WTC11 (cell line): Measurements from ENCODE around the gene FAM168B. TPM values are rescaled to one million over a fixed set of nuclear protein-coding genes. Genes with fewer than 3 reads are reported as not detected.
A peak's percentile ranks its signal among the peaks of the same experiment; 100 is the strongest.

Experiments used
- ATAC-seq: fragments of 200-7000 bp; cut with Tn5 transposase; 2 replicates; pipeline ENCODE4 v1.10.0; 2021; ENCODE audit warnings: mild to moderate bottlenecking, moderate library complexity
- CTCF ChIA-PET: fragments of 300-600 bp; sonication (Branson Sonifier 250); formaldehyde crosslinking; loops from one replicate; lab custom pipeline; 2021; ENCODE audit warnings: antibody characterized with exemption; lab: Charles Lee
- POLR2A ChIA-PET: fragments of 350-600 bp; sonication (Branson Sonifier 250); formaldehyde crosslinking; loops from one replicate; lab custom pipeline; 2021; ENCODE audit warnings: antibody characterized with exemption; lab: Charles Lee
- DNase-seq: peaks from one replicate; pipeline ENCODE4 v3.0.0; 2021; ENCODE audit warnings: low spot score
- H3K27ac Mint-ChIP-seq: 2 replicates; pipeline ENCODE4 v1.8.0; 2021; ENCODE audit warnings: mixed read lengths
- H3K27me3 Mint-ChIP-seq: 2 replicates; pipeline ENCODE4 v1.8.0; 2021; ENCODE audit warnings: low read depth, mild to moderate bottlenecking, moderate library complexity, mixed read lengths
- H3K36me3 Mint-ChIP-seq: 2 replicates; pipeline ENCODE4 v1.8.0; 2021; ENCODE audit warnings: mixed read lengths
- H3K4me1 Mint-ChIP-seq: 2 replicates; pipeline ENCODE4 v1.8.0; 2022; ENCODE audit warnings: mixed read lengths
- H3K4me3 Mint-ChIP-seq: 2 replicates; pipeline ENCODE4 v1.8.0; 2021; ENCODE audit warnings: mild to moderate bottlenecking, moderate library complexity, mixed read lengths
- H3K9me3 Mint-ChIP-seq: 2 replicates; pipeline ENCODE4 v1.8.0; 2021; ENCODE audit warnings: mixed read lengths
- CREB1 ChIP-seq: sonication (generic); formaldehyde crosslinking; IDR thresholded peaks from 2 replicates; pipeline ENCODE4 v1.8.0; 2023; ENCODE audit warnings: mild to moderate bottlenecking, missing genetic modification reagents
- ETV6 ChIP-seq: sonication (generic); formaldehyde crosslinking; IDR thresholded peaks from 2 replicates; pipeline ENCODE4 v1.8.1; 2022; ENCODE audit warnings: mild to moderate bottlenecking, missing genetic modification reagents
- FOXP1 ChIP-seq: sonication (generic); formaldehyde crosslinking; IDR thresholded peaks from 2 replicates; pipeline ENCODE4 v1.8.0; 2022; ENCODE audit warnings: missing genetic modification reagents, mild to moderate bottlenecking, moderate library complexity, borderline replicate concordance
- MYBL2 ChIP-seq: sonication (generic); formaldehyde crosslinking; IDR thresholded peaks from 2 replicates; pipeline ENCODE4 v1.8.1; 2023; ENCODE audit warnings: mild to moderate bottlenecking, moderate library complexity, missing genetic modification reagents
- NFE2L1 ChIP-seq: sonication (generic); formaldehyde crosslinking; IDR thresholded peaks from 2 replicates; pipeline ENCODE4 v1.8.1; 2023; ENCODE audit warnings: missing genetic modification reagents
- NR1H2 ChIP-seq: sonication (generic); formaldehyde crosslinking; IDR thresholded peaks from 2 replicates; pipeline ENCODE4 v1.9.0; 2021; ENCODE audit warnings: mild to moderate bottlenecking, moderate library complexity, missing genetic modification reagents
- PRRX2 ChIP-seq: fragments of 250-450 bp; sonication (Bioruptor Pico); IDR thresholded peaks from 2 replicates; pipeline ENCODE4 v1.8.0; 2021; ENCODE audit warnings: mild to moderate bottlenecking
- RORB ChIP-seq: fragments of 250-450 bp; sonication (Bioruptor Pico); IDR thresholded peaks from 2 replicates; pipeline ENCODE4 v1.9.0; 2021; ENCODE audit warnings: mild to moderate bottlenecking
- SP1 ChIP-seq: sonication (generic); formaldehyde crosslinking; conservative IDR thresholded peaks from 2 replicates; pipeline ENCODE4 v1.8.1; 2022; ENCODE audit warnings: missing genetic modification reagents
- TCF7 ChIP-seq: sonication (generic); formaldehyde crosslinking; IDR thresholded peaks from 2 replicates; pipeline ENCODE4 v1.8.0; 2022; ENCODE audit warnings: mild to moderate bottlenecking, low read depth, missing genetic modification reagents, moderate library complexity
- TEAD1 ChIP-seq: sonication (generic); formaldehyde crosslinking; IDR thresholded peaks from 2 replicates; pipeline ENCODE4 v1.8.0; 2022; ENCODE audit warnings: mild to moderate bottlenecking, missing genetic modification reagents
- TP53 ChIP-seq: sonication (generic); formaldehyde crosslinking; IDR thresholded peaks from 2 replicates; pipeline ENCODE4 v1.8.1; 2023; ENCODE audit warnings: mild to moderate bottlenecking, missing genetic modification reagents
- ZBTB21 ChIP-seq: sonication (generic); formaldehyde crosslinking; IDR thresholded peaks from 2 replicates; pipeline ENCODE4 v1.8.1; 2023; ENCODE audit warnings: mild to moderate bottlenecking, missing genetic modification reagents, borderline replicate concordance
- ZNF121 ChIP-seq: sonication (generic); formaldehyde crosslinking; IDR thresholded peaks from 2 replicates; pipeline ENCODE4 v1.8.0; 2023; ENCODE audit warnings: missing genetic modification reagents
- ZNF219 ChIP-seq: sonication (generic); formaldehyde crosslinking; IDR thresholded peaks from 2 replicates; pipeline ENCODE4 v1.8.0; 2023; ENCODE audit warnings: missing genetic modification reagents, mild to moderate bottlenecking, borderline replicate concordance
- ZNF671 ChIP-seq: fragments of 250-450 bp; sonication (Bioruptor Pico); IDR thresholded peaks from 2 replicates; pipeline ENCODE4 v1.8.0; 2021; ENCODE audit warnings: mild to moderate bottlenecking
- total RNA-seq: library from RNA; stranded (reverse); gene quantifications from 3 replicates; pipeline ENCODE4 v1.2.3, GENCODE V29; 2021
- TF ChIP-seq, protein P1 (sequence below): sonication (generic); formaldehyde crosslinking; IDR thresholded peaks from 2 replicates; pipeline ENCODE4 v1.8.1; 2023; ENCODE audit warnings: mild to moderate bottlenecking, moderate library complexity, missing genetic modification reagents
- TF ChIP-seq, protein P2 (sequence below): sonication (generic); formaldehyde crosslinking; IDR thresholded peaks from 2 replicates; pipeline ENCODE4 v1.8.0; 2022; ENCODE audit warnings: mild to moderate bottlenecking, missing genetic modification reagents
- TF ChIP-seq, protein P3 (sequence below): sonication (generic); formaldehyde crosslinking; IDR thresholded peaks from 2 replicates; pipeline ENCODE4 v1.8.1; 2023; ENCODE audit warnings: mild to moderate bottlenecking, missing genetic modification reagents, moderate library complexity
- TF ChIP-seq, protein P4 (sequence below): sonication (generic); formaldehyde crosslinking; IDR thresholded peaks from 2 replicates; pipeline ENCODE4 v1.8.0; 2022; ENCODE audit warnings: missing genetic modification reagents
- TF ChIP-seq, protein P5 (sequence below): sonication (generic); formaldehyde crosslinking; IDR thresholded peaks from 2 replicates; pipeline ENCODE4 v1.8.0; 2023; ENCODE audit warnings: missing genetic modification reagents
- TF ChIP-seq, protein P6 (sequence below): sonication (generic); formaldehyde crosslinking; IDR thresholded peaks from 2 replicates; pipeline ENCODE4 v1.8.1; 2022; ENCODE audit warnings: mild to moderate bottlenecking, missing genetic modification reagents, moderate library complexity, borderline replicate concordance

The FAM168B gene
- total RNA-seq, 1 experiment from 2014 or later = 63.9 TPM

DNA sequence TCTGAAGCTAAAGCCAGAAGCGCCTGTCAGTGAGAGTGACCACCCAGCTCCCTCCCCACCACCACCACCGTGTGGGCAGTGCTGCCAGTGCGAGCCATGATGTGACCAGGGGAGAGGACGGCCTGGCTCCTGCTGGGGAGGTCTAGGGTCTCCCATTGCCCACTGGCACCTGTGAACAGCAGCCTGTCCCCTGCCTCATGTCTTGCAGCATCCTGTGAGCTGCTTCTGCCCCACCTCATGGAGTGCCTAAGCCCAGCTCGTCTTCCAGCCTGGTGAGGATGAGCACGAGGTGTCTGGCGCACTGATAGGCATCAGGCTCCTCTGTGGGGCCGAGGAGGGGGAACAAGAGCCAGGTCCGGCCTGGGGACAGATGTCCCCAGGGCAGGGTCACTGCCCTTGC is 61.4 kb downstream of the FAM168B start:
- Mint-ChIP-seq H3K36me3 (no peaks in the 10 kb centered on the region), H3K4me3 (no peak overlapping the region), H3K27ac (no peak overlapping the region), H3K9me3 (peaks cover 10% of the 10 kb centered on the region), H3K4me1 (no peaks in the 10 kb centered on the region), H3K27me3 (peaks cover 34% of the 10 kb centered on the region)
- ATAC-seq (no peak), DNase-seq (no peak)
- ChIA-PET CTCF (interaction anchor here (0.5 to 1.7 kb wide), 5 partner anchors 9 to 212 kb away, joined by 3 to 5 read pairs (median 4); no protein-coding TSS in a partner anchor), POLR2A (no interaction called here)
- TF ChIP-seq TEAD1 (CRISPR knock-in tag) (no peak), ZBTB21 (CRISPR knock-in tag) (no peak), TP53 (CRISPR knock-in tag) (no peak), RORB (CRISPR knock-in tag) (no peak)

DNA sequence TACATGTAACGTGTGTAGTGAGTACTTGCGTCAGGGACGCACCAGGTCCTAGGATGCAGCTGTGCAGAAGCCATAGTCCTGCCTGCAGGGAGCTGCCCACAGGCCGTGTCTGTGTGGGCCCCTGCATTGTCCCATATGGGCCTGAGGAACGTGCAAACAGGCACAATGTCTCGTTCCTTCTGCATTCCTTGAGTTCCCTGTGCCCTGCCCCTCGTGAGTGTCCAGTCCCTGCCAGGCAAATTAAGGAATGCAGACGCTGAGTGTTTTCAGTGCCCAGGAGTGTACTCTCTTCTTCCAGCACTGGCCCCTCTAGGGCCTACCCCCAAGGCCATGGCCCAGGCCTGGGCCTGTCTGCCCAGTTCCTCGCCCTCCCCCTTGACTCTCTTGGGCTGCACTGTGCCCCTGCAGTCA is 61.8 kb downstream of the FAM168B start:
- Mint-ChIP-seq H3K27ac (no peak overlapping the region), H3K27me3 (peaks cover 30% of the 10 kb centered on the region), H3K4me1 (no peaks in the 10 kb centered on the region), H3K36me3 (no peaks in the 10 kb centered on the region), H3K9me3 (peaks cover 10% of the 10 kb centered on the region), H3K4me3 (no peak overlapping the region)
- TF ChIP-seq TCF7 (CRISPR knock-in tag) = no peak
- TF ChIP-seq ETV6 (CRISPR knock-in tag) = no peak
- no peak for TF ChIP-seq ZNF121
- TF ChIP-seq, protein P1, sequence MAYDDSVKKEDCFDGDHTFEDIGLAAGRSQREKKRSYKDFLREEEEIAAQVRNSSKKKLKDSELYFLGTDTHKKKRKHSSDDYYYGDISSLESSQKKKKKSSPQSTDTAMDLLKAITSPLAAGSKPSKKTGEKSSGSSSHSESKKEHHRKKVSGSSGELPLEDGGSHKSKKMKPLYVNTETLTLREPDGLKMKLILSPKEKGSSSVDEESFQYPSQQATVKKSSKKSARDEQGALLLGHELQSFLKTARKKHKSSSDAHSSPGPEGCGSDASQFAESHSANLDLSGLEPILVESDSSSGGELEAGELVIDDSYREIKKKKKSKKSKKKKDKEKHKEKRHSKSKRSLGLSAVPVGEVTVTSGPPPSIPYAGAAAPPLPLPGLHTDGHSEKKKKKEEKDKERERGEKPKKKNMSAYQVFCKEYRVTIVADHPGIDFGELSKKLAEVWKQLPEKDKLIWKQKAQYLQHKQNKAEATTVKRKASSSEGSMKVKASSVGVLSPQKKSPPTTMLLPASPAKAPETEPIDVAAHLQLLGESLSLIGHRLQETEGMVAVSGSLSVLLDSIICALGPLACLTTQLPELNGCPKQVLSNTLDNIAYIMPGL (CRISPR knock-in tag) = no peak
- TF ChIP-seq, protein P2, sequence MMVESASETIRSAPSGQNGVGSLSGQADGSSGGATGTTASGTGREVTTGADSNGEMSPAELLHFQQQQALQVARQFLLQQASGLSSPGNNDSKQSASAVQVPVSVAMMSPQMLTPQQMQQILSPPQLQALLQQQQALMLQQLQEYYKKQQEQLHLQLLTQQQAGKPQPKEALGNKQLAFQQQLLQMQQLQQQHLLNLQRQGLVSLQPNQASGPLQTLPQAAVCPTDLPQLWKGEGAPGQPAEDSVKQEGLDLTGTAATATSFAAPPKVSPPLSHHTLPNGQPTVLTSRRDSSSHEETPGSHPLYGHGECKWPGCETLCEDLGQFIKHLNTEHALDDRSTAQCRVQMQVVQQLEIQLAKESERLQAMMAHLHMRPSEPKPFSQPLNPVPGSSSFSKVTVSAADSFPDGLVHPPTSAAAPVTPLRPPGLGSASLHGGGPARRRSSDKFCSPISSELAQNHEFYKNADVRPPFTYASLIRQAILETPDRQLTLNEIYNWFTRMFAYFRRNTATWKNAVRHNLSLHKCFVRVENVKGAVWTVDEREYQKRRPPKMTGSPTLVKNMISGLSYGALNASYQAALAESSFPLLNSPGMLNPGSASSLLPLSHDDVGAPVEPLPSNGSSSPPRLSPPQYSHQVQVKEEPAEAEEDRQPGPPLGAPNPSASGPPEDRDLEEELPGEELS (CRISPR knock-in tag) = no peak
- TF ChIP-seq PRRX2 (CRISPR knock-in tag) = no peak
- TF ChIP-seq, protein P3, sequence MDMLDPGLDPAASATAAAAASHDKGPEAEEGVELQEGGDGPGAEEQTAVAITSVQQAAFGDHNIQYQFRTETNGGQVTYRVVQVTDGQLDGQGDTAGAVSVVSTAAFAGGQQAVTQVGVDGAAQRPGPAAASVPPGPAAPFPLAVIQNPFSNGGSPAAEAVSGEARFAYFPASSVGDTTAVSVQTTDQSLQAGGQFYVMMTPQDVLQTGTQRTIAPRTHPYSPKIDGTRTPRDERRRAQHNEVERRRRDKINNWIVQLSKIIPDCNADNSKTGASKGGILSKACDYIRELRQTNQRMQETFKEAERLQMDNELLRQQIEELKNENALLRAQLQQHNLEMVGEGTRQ (CRISPR knock-in tag) = no peak
- no peak for TF ChIP-seq CREB1 (CRISPR knock-in tag)
- no peak for TF ChIP-seq NFE2L1 (CRISPR knock-in tag)
- ChIA-PET CTCF (interaction anchor here (0.5 to 1.7 kb wide), 4 partner anchors 67 to 212 kb away, joined by 3 to 5 read pairs (median 4); no protein-coding TSS in a partner anchor), POLR2A (no interaction called here)
- ATAC-seq = no peak
- DNase-seq = no peak

DNA sequence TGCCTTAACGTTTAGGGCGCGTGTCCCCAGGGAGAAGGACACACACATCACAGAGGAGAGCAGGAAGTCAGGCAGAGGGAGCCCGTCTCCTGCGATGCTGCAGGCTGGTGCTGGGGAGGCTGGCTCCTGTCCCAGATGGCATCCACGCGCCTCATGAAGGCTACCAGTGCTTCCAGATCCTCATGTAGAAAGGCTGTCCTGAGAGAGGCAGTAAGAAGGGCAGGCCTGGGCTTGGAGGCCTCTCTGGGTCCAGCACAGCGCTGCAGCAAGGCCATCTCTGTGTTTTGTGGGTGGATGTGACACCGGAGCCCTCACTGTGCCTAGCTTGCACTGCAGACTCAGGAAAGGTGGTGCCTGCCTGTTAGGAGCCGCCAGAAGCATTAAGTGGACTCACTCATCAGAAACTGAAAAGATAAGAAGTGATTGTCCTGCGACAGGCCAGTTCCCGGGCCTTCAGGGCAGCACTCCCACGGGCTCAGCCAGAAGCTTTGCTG is 62.7 kb downstream of the FAM168B start:
- CTCF ChIA-PET = no interaction called here
- POLR2A ChIA-PET = no interaction called here
- Mint-ChIP-seq H3K9me3 (peaks cover 10% of the 10 kb centered on the region), H3K4me1 (no peaks in the 10 kb centered on the region), H3K27me3 (peaks cover 21% of the 10 kb centered on the region), H3K4me3 (no peak overlapping the region), H3K36me3 (no peaks in the 10 kb centered on the region), H3K27ac (peak overlapping the region; percentile 29; the same call in 1 of the 2 replicates)
- ATAC-seq (no peak), DNase-seq (no peak)
- no peak for TF ChIP-seq ZNF671 (CRISPR knock-in tag)
- TF ChIP-seq, protein P4, sequence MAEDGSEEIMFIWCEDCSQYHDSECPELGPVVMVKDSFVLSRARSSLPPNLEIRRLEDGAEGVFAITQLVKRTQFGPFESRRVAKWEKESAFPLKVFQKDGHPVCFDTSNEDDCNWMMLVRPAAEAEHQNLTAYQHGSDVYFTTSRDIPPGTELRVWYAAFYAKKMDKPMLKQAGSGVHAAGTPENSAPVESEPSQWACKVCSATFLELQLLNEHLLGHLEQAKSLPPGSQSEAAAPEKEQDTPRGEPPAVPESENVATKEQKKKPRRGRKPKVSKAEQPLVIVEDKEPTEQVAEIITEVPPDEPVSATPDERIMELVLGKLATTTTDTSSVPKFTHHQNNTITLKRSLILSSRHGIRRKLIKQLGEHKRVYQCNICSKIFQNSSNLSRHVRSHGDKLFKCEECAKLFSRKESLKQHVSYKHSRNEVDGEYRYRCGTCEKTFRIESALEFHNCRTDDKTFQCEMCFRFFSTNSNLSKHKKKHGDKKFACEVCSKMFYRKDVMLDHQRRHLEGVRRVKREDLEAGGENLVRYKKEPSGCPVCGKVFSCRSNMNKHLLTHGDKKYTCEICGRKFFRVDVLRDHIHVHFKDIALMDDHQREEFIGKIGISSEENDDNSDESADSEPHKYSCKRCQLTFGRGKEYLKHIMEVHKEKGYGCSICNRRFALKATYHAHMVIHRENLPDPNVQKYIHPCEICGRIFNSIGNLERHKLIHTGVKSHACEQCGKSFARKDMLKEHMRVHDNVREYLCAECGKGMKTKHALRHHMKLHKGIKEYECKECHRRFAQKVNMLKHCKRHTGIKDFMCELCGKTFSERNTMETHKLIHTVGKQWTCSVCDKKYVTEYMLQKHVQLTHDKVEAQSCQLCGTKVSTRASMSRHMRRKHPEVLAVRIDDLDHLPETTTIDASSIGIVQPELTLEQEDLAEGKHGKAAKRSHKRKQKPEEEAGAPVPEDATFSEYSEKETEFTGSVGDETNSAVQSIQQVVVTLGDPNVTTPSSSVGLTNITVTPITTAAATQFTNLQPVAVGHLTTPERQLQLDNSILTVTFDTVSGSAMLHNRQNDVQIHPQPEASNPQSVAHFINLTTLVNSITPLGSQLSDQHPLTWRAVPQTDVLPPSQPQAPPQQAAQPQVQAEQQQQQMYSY (CRISPR knock-in tag) = no peak
- TF ChIP-seq, protein P5, sequence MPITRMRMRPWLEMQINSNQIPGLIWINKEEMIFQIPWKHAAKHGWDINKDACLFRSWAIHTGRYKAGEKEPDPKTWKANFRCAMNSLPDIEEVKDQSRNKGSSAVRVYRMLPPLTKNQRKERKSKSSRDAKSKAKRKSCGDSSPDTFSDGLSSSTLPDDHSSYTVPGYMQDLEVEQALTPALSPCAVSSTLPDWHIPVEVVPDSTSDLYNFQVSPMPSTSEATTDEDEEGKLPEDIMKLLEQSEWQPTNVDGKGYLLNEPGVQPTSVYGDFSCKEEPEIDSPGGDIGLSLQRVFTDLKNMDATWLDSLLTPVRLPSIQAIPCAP (CRISPR knock-in tag) = no peak
- TF ChIP-seq FOXP1 (CRISPR knock-in tag) = no peak
- no peak for TF ChIP-seq SP1 (CRISPR knock-in tag)
- TF ChIP-seq, protein P6, sequence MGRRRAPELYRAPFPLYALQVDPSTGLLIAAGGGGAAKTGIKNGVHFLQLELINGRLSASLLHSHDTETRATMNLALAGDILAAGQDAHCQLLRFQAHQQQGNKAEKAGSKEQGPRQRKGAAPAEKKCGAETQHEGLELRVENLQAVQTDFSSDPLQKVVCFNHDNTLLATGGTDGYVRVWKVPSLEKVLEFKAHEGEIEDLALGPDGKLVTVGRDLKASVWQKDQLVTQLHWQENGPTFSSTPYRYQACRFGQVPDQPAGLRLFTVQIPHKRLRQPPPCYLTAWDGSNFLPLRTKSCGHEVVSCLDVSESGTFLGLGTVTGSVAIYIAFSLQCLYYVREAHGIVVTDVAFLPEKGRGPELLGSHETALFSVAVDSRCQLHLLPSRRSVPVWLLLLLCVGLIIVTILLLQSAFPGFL (CRISPR knock-in tag) = no peak
- TF ChIP-seq MYBL2 = no peak
- no peak for TF ChIP-seq CREB1 (CRISPR knock-in tag)
- no peak for TF ChIP-seq NR1H2 (CRISPR knock-in tag)
- no peak for TF ChIP-seq ZBTB21 (CRISPR knock-in tag)
- no peak for TF ChIP-seq ZNF219 (CRISPR knock-in tag)
